T-helper 17 cell (primary cell): Measurements from ENCODE around the gene GPATCH3. TPM values are rescaled to one million over a fixed set of nuclear protein-coding genes. Genes with fewer than 3 reads are reported as not detected.
"Not testable (repeated sequence)": the region's sequence is repeated elsewhere in the genome, so short reads cannot be mapped to it uniquely, and the experiment has no call there.

Source experiments
- ATAC-seq: fragments of 150-1000 bp; cut with Tn5 transposase; 2 replicates; pipeline ENCODE4 v1.10.0; 2021; ENCODE audit warnings: mild to moderate bottlenecking, moderate library complexity
- DNase-seq, 3 donors: peaks; one replicate each; pipeline versions ENCODE4 v3.0.0 to v3.0.0-alpha.2; 2020 to 2021
- H3K9me3 ChIP-seq: one replicate; pipeline ENCODE4 v1.7.0; 2013; ENCODE audit warnings: low read length, mild to moderate bottlenecking; ENCODE audit not compliant: control insufficient read depth, poor library complexity, severe bottlenecking
- H3K27ac Mint-ChIP-seq: one replicate; pipeline ENCODE4 v1.8.0; 2022; ENCODE audit warnings: mild to moderate bottlenecking, moderate library complexity, mixed read lengths
- H3K27me3 Mint-ChIP-seq: one replicate; pipeline ENCODE4 v1.8.0; 2022; ENCODE audit warnings: mixed read lengths
- H3K36me3 Mint-ChIP-seq: one replicate; pipeline ENCODE4 v1.8.0; 2022; ENCODE audit warnings: low read depth, mixed read lengths
- H3K4me1 Mint-ChIP-seq: one replicate; pipeline ENCODE4 v1.8.0; 2022; ENCODE audit warnings: mild to moderate bottlenecking, mixed read lengths
- H3K4me3 Mint-ChIP-seq: one replicate; pipeline ENCODE4 v1.8.0; 2022; ENCODE audit warnings: mild to moderate bottlenecking, moderate library complexity, mixed read lengths
- total RNA-seq, 4 donors: library from RNA in 2 of 4; stranded (reverse) in 2 of 4; gene quantifications; one replicate each; pipeline ENCODE4 v1.2.3 and lab custom pipeline; 2022 to 2026

The GPATCH3 gene
- total RNA-seq, 2 donors from 2014 or later: 26.4 to 43.2 TPM

DNA sequence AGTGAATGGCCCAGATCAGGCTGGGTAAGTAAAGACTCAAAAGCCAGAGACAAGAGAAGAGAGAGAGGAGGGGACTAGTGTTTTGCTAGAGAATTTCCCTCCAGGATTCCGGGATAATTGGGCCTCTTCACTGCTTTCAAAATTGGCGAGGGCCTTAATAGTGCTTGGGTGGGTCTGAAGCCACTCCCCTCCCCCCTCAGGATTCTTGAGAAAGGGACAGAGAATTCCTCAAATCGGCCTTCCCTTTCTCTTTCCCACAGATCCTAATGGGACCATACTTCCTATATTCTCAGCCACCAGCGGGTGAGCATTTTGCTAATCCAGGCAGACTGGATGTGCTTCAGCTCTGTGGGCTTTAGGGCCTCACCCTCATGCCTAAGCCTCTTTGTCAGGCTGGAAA is 25.4 kb downstream of the GPATCH3 start:
- no peaks in the 10 kb centered on the region for H3K4me1 Mint-ChIP-seq
- no peak for DNase-seq
- ATAC-seq: no peak
- peak overlapping the region; percentile 24 for H3K27ac Mint-ChIP-seq
- no peaks in the 10 kb centered on the region for H3K9me3 ChIP-seq
- H3K36me3 Mint-ChIP-seq: no peaks in the 10 kb centered on the region
- H3K27me3 Mint-ChIP-seq: no peaks in the 10 kb centered on the region
- no peak overlapping the region for H3K4me3 Mint-ChIP-seq

GRCh38 chr1:26873097-26873496 is 27.2 kb downstream of the GPATCH3 start:
- H3K4me1 Mint-ChIP-seq, H3K36me3 Mint-ChIP-seq, H3K27ac Mint-ChIP-seq, H3K27me3 Mint-ChIP-seq, H3K9me3 ChIP-seq, H3K4me3 Mint-ChIP-seq, DNase-seq, ATAC-seq: not testable (repeated sequence)

GRCh38 chr1:26864610-26865480 is 35.4 kb downstream of the GPATCH3 start:
- no peaks in the 10 kb centered on the region for H3K9me3 ChIP-seq
- Mint-ChIP-seq H3K27me3 (no peaks in the 10 kb centered on the region), H3K36me3 (no peaks in the 10 kb centered on the region), H3K4me1 (peaks cover 23% of the 10 kb centered on the region), H3K4me3 (peak overlapping the region; percentile 97), H3K27ac (peak overlapping the region; percentile 93)
- DNase-seq (peak; percentile 92 to 94 (median 93)), ATAC-seq (peak; percentile 96)

DNA sequence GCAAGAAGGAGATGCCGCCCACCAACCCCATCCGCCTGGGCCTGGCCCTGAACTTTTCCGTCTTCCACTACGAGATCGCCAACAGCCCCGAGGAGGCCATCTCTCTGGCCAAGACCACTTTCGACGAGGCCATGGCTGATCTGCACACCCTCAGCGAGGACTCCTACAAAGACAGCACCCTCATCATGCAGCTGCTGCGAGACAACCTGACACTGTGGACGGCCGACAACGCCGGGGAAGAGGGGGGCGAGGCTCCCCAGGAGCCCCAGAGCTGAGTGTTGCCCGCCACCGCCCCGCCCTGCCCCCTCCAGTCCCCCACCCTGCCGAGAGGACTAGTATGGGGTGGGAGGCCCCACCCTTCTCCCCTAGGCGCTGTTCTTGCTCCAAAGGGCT is 36.6 kb downstream of the GPATCH3 start:
- DNase-seq (no peak), ATAC-seq (no peak)
- peaks cover 23% of the 10 kb centered on the region for H3K4me1 Mint-ChIP-seq
- peak overlapping the region; percentile 97 for H3K4me3 Mint-ChIP-seq
- no peaks in the 10 kb centered on the region for H3K9me3 ChIP-seq
- H3K27me3 Mint-ChIP-seq: no peaks in the 10 kb centered on the region
- H3K27ac Mint-ChIP-seq: peak overlapping the region; percentile 93
- no peaks in the 10 kb centered on the region for H3K36me3 Mint-ChIP-seq

DNA sequence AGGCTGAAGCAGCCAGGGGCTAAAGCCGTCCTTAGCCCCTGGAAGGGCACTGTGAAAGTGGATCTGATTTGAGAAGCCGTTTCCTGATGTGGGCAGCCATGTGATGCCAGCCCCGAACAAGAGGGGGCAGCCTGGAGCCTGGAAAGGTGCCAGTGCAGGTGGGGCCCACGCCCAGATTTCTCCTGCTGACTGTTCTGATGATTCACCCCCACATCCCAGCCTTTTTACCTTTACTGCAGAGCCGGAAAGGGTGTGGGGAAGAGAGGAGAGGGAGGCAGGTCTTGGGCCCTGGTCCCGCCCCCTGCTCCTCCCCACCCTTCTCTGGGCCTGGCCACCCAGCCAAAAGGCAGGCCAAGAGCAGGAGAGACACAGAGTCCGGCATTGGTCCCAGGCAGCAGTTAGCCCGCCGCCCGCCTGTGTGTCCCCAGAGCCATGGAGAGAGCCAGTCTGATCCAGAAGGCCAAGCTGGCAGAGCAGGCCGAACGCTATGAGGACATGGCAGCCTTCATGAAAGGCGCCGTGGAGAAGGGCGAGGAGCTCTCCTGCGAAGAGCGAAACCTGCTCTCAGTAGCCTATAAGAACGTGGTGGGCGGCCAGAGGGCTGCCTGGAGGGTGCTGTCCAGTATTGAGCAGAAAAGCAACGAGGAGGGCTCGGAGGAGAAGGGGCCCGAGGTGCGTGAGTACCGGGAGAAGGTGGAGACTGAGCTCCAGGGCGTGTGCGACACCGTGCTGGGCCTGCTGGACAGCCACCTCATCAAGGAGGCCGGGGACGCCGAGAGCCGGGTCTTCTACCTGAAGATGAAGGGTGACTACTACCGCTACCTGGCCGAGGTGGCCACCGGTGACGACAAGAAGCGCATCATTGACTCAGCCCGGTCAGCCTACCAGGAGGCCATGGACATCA is 37.2 kb downstream of the GPATCH3 start, which contains the start of gene SFN:
Gene SFN (plus strand): TSS at position 369 of the 904 bp plus-strand sequence. CDS start 64 bp downstream, at position 433.
- no peaks in the 10 kb centered on the region for H3K36me3 Mint-ChIP-seq
- H3K27me3 Mint-ChIP-seq: no peaks in the 10 kb centered on the region
- no peak for ATAC-seq
- H3K4me1 Mint-ChIP-seq: peaks cover 23% of the 10 kb centered on the region
- peak within 1 kb of the TSS; percentile 93 for H3K27ac Mint-ChIP-seq
- H3K9me3 ChIP-seq: no peaks in the 10 kb centered on the region
- peak in 2 of 3 donors; percentile 28 to 48 for DNase-seq
- H3K4me3 Mint-ChIP-seq: peak within 1 kb of the TSS; percentile 97

GRCh38 chr1:26861889-26862378 is 38.3 kb downstream of the GPATCH3 start:
- Mint-ChIP-seq H3K27me3 (no peaks in the 10 kb centered on the region), H3K4me1 (peaks cover 25% of the 10 kb centered on the region), H3K4me3 (no peak overlapping the region), H3K27ac (peak overlapping the region; percentile 74), H3K36me3 (no peaks in the 10 kb centered on the region)
- ATAC-seq: no peak
- H3K9me3 ChIP-seq: no peaks in the 10 kb centered on the region
- DNase-seq: no peak

- Mint-ChIP-seq H3K4me1 (peaks cover 25% of the 10 kb centered on the region), H3K36me3 (no peaks in the 10 kb centered on the region), H3K4me3 (no peak overlapping the region), H3K27me3 (no peaks in the 10 kb centered on the region), H3K27ac (peak overlapping the region; percentile 6)
- DNase-seq (no peak), ATAC-seq (no peak)
- H3K9me3 ChIP-seq: no peaks in the 10 kb centered on the region
Measured at GRCh38 chr1:26861286-26861701, 39.0 kb downstream of the GPATCH3 start.

DNA sequence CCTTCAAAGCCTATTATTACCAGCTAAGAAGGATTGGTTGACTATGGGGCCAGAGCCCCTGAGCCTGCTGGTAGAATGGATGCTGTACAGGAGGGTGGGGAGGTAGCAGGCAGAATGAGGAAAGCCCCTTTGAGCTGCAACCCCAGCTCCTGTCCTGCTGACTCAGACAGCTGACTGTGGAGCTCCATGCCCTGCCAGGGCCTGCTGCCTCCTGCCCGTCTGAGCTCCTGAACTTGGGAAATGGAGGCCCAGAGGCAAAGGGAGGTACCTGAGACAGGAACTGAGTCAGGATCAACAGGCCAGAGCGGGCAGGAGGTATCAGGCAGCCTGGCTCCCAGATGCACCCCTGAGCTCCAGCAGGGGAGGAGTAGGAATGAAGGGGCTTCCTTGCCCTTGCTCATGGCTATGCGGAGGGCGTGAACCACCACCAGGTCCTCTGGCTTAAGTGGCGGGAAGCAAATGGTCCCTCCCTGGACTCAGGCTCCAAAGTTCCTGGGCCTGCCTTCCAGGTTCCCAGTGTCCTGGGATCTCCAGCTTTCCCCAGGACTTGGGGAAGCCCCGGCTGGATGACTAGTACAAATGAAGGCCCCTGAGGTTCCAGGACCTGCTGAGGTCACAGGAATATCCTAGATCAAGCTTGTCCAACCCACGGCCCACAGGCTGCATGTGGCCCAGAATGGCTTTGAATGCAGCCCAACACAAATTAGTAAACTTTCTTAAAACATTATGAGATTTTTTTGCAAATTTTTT is 41.2 kb downstream of the GPATCH3 start:
- H3K9me3 ChIP-seq: no peaks in the 10 kb centered on the region
- Mint-ChIP-seq H3K4me3 (no peak overlapping the region), H3K27ac (peak overlapping the region; percentile 24), H3K27me3 (no peaks in the 10 kb centered on the region), H3K36me3 (no peaks in the 10 kb centered on the region), H3K4me1 (peaks cover 18% of the 10 kb centered on the region)
- ATAC-seq: no peak
- DNase-seq: no peak

DNA sequence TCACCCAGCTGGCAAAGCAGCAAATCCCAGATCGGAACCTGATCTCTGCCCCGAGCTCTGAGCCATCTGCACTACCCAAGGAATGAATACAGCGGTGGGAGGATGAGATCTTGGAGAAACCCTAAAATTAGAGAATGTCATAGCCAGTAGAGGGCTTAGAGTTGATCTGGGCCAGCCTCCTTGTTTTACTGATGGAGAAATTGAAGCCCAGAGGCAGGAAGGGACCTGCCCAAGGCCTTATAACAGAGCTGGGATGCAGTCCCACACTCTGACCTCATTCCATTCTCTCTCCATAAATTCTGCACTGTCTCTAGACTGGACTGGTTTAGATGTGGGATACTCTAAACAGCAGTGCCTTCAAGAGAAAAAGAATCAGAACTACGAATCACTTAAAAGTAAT is 42.1 kb downstream of the GPATCH3 start:
- ATAC-seq (no peak), DNase-seq (no peak)
- no peaks in the 10 kb centered on the region for H3K27me3 Mint-ChIP-seq
- no peak overlapping the region for H3K4me3 Mint-ChIP-seq
- peaks cover 13% of the 10 kb centered on the region for H3K4me1 Mint-ChIP-seq
- H3K36me3 Mint-ChIP-seq: no peaks in the 10 kb centered on the region
- peak overlapping the region; percentile 6 for H3K27ac Mint-ChIP-seq
- H3K9me3 ChIP-seq: no peaks in the 10 kb centered on the region

GRCh38 chr1:26857473-26858060 is 42.7 kb downstream of the GPATCH3 start:
- Mint-ChIP-seq H3K36me3 (no peaks in the 10 kb centered on the region), H3K4me1 (peaks cover 11% of the 10 kb centered on the region), H3K27me3 (no peaks in the 10 kb centered on the region), H3K4me3 (no peak overlapping the region), H3K27ac (peak overlapping the region; percentile 6)
- H3K9me3 ChIP-seq: no peaks in the 10 kb centered on the region
- no peak for ATAC-seq
- no peak for DNase-seq

DNA sequence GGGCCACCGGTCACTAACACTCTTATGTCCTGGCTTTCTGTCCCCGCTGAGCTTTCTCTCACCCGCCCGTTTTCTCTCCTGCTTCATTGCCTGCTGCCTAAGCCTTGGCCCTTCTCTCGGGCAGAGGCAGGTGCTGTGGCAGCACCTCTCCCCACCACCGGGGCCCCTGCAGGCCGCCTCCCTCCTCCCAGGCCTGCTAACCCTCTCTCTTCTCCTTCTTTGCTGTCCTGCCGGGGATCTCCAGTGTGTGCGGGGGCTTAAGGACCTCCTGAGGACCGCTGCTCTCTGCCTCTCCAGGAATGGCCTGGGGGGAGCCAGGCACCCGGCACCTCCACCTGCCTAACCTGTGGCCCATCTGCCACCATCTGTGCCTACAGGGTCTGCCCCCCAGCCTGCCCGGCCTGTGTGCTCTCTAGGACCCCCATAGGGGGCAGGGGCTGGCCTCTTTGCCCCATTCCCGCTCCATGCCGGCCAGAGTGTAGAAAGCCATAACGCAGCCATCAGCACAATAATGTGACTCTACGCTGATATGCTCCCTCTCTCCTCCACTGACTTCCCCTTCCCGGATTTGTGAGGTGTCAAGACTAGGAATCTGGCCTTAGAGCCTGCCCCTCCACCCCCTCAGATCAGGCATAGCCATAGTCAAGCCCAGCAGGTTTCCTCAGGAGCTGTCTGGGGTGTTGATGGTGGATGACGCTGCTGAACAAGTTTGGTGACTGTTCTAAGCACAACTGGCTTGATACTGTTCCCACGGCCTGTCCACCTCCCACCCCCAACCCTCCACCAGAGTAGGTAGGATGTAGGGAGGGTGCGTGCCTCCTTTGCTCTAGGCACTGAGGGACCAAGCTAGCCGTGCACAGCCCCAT is 43.4 kb downstream of the GPATCH3 start:
- Mint-ChIP-seq H3K4me1 (peaks cover 5% of the 10 kb centered on the region), H3K27ac (peak overlapping the region; percentile 47), H3K27me3 (no peaks in the 10 kb centered on the region), H3K36me3 (peaks cover 1% of the 10 kb centered on the region), H3K4me3 (no peak overlapping the region)
- no peaks in the 10 kb centered on the region for H3K9me3 ChIP-seq
- DNase-seq: no peak
- no peak for ATAC-seq

GRCh38 chr1:26856181-26856580 is 44.1 kb downstream of the GPATCH3 start:
- no peak for ATAC-seq
- H3K4me3 Mint-ChIP-seq: peak overlapping the region; percentile 28
- peak overlapping the region; percentile 47 for H3K27ac Mint-ChIP-seq
- H3K36me3 Mint-ChIP-seq: peaks cover 4% of the 10 kb centered on the region
- DNase-seq: no peak
- no peaks in the 10 kb centered on the region for H3K9me3 ChIP-seq
- no peaks in the 10 kb centered on the region for H3K27me3 Mint-ChIP-seq
- peaks cover 4% of the 10 kb centered on the region for H3K4me1 Mint-ChIP-seq
